Measurements from ENCODE around the gene TTLL6. TPM values are rescaled to one million over a fixed set of nuclear protein-coding genes. Genes with fewer than 3 reads are reported as not detected.

The TTLL6 gene
- total RNA-seq, 2 donors from 2014 or later = not detected

- no peak for ATAC-seq
These were observed 67.1 kb downstream of the TTLL6 start for GRCh38 chr17:48749621-48750553.

GRCh38 chr17:48748718-48749566 is 68.1 kb downstream of the TTLL6 start:
- Mint-ChIP-seq H3K36me3 (no peaks in the 10 kb centered on the region), H3K27ac (no peak overlapping the region), H3K4me1 (ENCODE audit: low read depth in 2 of 2) (peaks cover 18 to 20% of the 10 kb centered on the region in 2 donors), H3K9me3 (no peaks in the 10 kb centered on the region), H3K4me3 (no peak overlapping the region), H3K27me3 (peaks cover 57 to 77% of the 10 kb centered on the region in 2 donors)
- ATAC-seq (no peak), DNase-seq (ENCODE audit: low spot score) (no peak)

More at GRCh38 chr17:48749621-48750553, 67.1 kb downstream of the TTLL6 start:
- Mint-ChIP-seq H3K27ac (no peak overlapping the region), H3K27me3 (peaks cover 56 to 75% of the 10 kb centered on the region in 2 donors), H3K4me3 (no peak overlapping the region), H3K9me3 (no peaks in the 10 kb centered on the region), H3K36me3 (no peaks in the 10 kb centered on the region), H3K4me1 (ENCODE audit: low read depth in 2 of 2) (peaks cover 20% of the 10 kb centered on the region in 2 donors)
- DNase-seq (ENCODE audit: low spot score) = no peak

GRCh38 chr17:48747445-48748363 is 69.3 kb downstream of the TTLL6 start:
- ATAC-seq (no peak), DNase-seq (ENCODE audit: low spot score) (no peak)
- Mint-ChIP-seq H3K27ac (no peak overlapping the region), H3K36me3 (no peaks in the 10 kb centered on the region), H3K9me3 (no peaks in the 10 kb centered on the region), H3K27me3 (peaks cover 55 to 77% of the 10 kb centered on the region in 2 donors), H3K4me3 (no peak overlapping the region), H3K4me1 (ENCODE audit: low read depth in 2 of 2) (peaks cover 18 to 20% of the 10 kb centered on the region in 2 donors)

- ATAC-seq = no peak
- DNase-seq (ENCODE audit: low spot score) = no peak
- Mint-ChIP-seq H3K4me3 (no peak overlapping the region), H3K4me1 (ENCODE audit: low read depth in 2 of 2) (peaks cover 18 to 20% of the 10 kb centered on the region in 2 donors), H3K9me3 (no peaks in the 10 kb centered on the region), H3K27me3 (peaks cover 52 to 77% of the 10 kb centered on the region in 2 donors), H3K36me3 (no peaks in the 10 kb centered on the region), H3K27ac (no peak overlapping the region)
These were observed 70.0 kb downstream of the TTLL6 start for GRCh38 chr17:48746916-48747444.

GRCh38 chr17:48745381-48746275 is 71.4 kb downstream of the TTLL6 start:
- Mint-ChIP-seq H3K4me3 (no peak overlapping the region), H3K27ac (no peak overlapping the region), H3K36me3 (no peaks in the 10 kb centered on the region), H3K9me3 (no peaks in the 10 kb centered on the region), H3K4me1 (ENCODE audit: low read depth in 2 of 2) (peaks cover 18 to 20% of the 10 kb centered on the region in 2 donors), H3K27me3 (peaks cover 44 to 78% of the 10 kb centered on the region in 2 donors)
- ATAC-seq = no peak
- no peak for DNase-seq (ENCODE audit: low spot score)

- no peak overlapping the region for H3K27ac Mint-ChIP-seq
- H3K36me3 Mint-ChIP-seq = no peaks in the 10 kb centered on the region
- ATAC-seq (no peak), DNase-seq (ENCODE audit: low spot score) (no peak)
- H3K4me1 Mint-ChIP-seq (ENCODE audit: low read depth in 2 of 2) = peaks cover 7% of the 10 kb centered on the region in 2 donors
- H3K9me3 Mint-ChIP-seq = no peaks in the 10 kb centered on the region
- H3K27me3 Mint-ChIP-seq = peaks cover 55 to 81% of the 10 kb centered on the region in 2 donors
- no peak overlapping the region for H3K4me3 Mint-ChIP-seq
These were observed 76.5 kb downstream of the TTLL6 start for GRCh38 chr17:48740537-48740936.

- no peak overlapping the region for H3K27ac Mint-ChIP-seq
- no peak for ATAC-seq
- peaks cover 5 to 6% of the 10 kb centered on the region in 2 donors for H3K4me1 Mint-ChIP-seq (ENCODE audit: low read depth in 2 of 2)
- DNase-seq (ENCODE audit: low spot score) = no peak
- H3K27me3 Mint-ChIP-seq = peaks cover 58 to 80% of the 10 kb centered on the region in 2 donors
- H3K4me3 Mint-ChIP-seq = peak overlapping the region; percentile 48
- H3K9me3 Mint-ChIP-seq = no peaks in the 10 kb centered on the region
- H3K36me3 Mint-ChIP-seq = no peaks in the 10 kb centered on the region
These were observed 78.1 kb downstream of the TTLL6 start for GRCh38 chr17:48738803-48739526.

- Mint-ChIP-seq H3K36me3 (no peaks in the 10 kb centered on the region), H3K4me3 (no peak overlapping the region), H3K27me3 (peaks cover 61 to 80% of the 10 kb centered on the region in 2 donors), H3K4me1 (ENCODE audit: low read depth in 2 of 2) (peaks cover 11% of the 10 kb centered on the region in 2 donors), H3K27ac (no peak overlapping the region), H3K9me3 (no peaks in the 10 kb centered on the region)
- no peak for ATAC-seq
- no peak for DNase-seq (ENCODE audit: low spot score)
These were observed 78.6 kb downstream of the TTLL6 start for GRCh38 chr17:48738424-48738802.

- ATAC-seq = no peak
- DNase-seq (ENCODE audit: low spot score) = no peak
- Mint-ChIP-seq H3K27me3 (peaks cover 59 to 79% of the 10 kb centered on the region in 2 donors), H3K36me3 (no peaks in the 10 kb centered on the region), H3K9me3 (no peaks in the 10 kb centered on the region), H3K4me1 (ENCODE audit: low read depth in 2 of 2) (peaks cover 13% of the 10 kb centered on the region in 2 donors), H3K27ac (no peak overlapping the region), H3K4me3 (no peak overlapping the region)
These were observed 79.5 kb downstream of the TTLL6 start for GRCh38 chr17:48737330-48738043.

- DNase-seq (ENCODE audit: low spot score) (no peak), ATAC-seq (no peak)
- Mint-ChIP-seq H3K4me3 (no peak overlapping the region), H3K36me3 (peaks cover 4% of the 10 kb centered on the region), H3K9me3 (no peaks in the 10 kb centered on the region), H3K27me3 (peaks cover 68 to 86% of the 10 kb centered on the region in 2 donors), H3K4me1 (ENCODE audit: low read depth in 2 of 2) (peaks cover 13% of the 10 kb centered on the region in 2 donors), H3K27ac (no peak overlapping the region)
These were observed 82.0 kb downstream of the TTLL6 start for GRCh38 chr17:48735062-48735351.

- H3K9me3 Mint-ChIP-seq = no peaks in the 10 kb centered on the region
- DNase-seq (ENCODE audit: low spot score) (no peak), ATAC-seq (peak in 1 of 2 donors; percentile 40)
- no peak overlapping the region for H3K27ac Mint-ChIP-seq
- H3K36me3 Mint-ChIP-seq = peaks cover 4% of the 10 kb centered on the region
- peaks cover 68 to 87% of the 10 kb centered on the region in 2 donors for H3K27me3 Mint-ChIP-seq
- H3K4me3 Mint-ChIP-seq = no peak overlapping the region
- H3K4me1 Mint-ChIP-seq (ENCODE audit: low read depth in 2 of 2) = peaks cover 13 to 15% of the 10 kb centered on the region in 2 donors
These were observed 82.5 kb downstream of the TTLL6 start for GRCh38 chr17:48734333-48735061.
